CD4-positive, alpha-beta T cell treated with Interleukin-17A for 4 hours (primary cell): ENCODE measurements around the gene SAFB2.
A peak's percentile ranks its signal among the peaks of the same experiment; 100 is the strongest.
"Not testable (repeated sequence)": the region's sequence is repeated elsewhere in the genome, so short reads cannot be mapped to it uniquely, and the experiment has no call there.

Experiments
- DNase-seq: peaks from one replicate; pipeline ENCODE4 v3.0.0-alpha.2; 2020; ENCODE audit warnings: mixed read lengths

SAFB2 gene

DNA sequence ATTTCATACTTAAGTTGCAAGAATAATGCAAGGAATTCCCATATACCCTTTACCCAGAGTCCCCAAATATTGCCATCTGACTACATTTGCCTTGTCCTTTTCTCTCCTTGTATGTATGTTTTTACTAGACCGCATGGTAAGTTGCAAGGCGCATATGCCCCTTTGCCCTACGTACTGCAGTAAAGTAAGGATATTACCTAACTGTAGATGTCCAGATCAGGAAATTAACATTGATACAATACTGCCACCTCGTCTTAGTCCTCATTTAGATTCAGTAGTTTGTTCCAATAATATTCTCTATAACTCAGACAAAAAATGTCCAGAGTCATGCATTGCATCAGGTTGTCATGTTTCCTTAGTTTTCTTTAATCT lies 9.7 kb upstream of the SAFB2 start:
- no peak for DNase-seq

DNA sequence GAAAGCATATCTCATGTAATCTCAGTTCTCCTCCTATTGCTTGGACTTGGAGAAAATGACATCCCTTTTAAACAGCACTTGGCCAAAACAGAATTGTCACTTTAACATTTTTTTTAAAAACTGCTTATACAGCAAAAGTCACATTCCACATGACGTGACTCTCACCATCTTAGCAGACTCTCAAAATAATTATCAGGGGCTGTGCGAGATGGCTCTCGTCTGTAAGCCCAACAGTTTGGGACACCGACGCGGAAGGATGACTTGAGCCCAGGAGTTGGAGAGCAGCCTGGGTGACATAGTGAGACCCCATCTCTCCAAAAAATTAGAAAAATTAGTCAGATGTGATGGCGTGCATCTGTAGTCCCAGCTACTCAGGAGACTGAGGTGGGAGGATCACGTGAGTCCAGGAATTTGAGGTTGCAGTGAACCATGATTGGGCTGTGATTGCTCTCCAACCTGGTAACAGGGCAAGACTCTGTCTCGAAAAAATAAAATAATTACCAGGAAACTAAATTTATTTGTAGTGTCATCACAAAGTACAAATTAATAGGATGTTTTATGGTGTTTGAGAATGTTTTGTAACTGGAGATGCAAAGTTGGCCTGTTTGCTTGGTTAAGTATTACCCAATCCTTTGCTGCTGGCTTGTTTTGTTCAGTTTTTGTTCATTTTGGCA lies 9.1 kb upstream of the SAFB2 start:
- DNase-seq, result no peak

DNA sequence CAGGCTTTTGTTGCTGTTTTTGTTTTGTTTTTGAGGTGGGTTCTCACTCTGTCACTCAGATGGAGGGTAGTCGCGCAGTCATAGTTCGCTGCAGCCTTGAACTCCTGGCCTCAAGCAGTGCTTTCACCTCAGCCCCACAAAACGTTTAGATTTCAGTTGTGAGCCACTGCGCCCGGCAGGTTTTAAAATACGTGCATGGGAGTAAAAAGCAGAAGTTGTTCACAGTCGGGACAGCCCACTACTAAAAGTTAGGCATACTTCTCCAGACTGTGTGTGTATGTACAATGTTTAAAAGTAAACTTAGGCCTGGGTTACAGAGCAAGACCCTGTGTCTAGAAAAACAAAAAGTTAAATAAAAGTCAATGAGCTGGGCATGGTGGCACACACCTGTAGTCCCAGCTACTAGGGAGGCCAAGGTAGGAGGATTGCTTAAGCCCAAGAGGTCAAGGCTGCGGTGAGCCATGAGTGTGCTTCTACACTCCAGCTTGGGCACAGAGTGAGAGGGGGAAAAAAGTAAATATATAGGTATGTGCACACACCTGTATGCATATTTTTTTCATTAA lies 6.4 kb upstream of the SAFB2 start:
- DNase-seq, result no peak

DNA sequence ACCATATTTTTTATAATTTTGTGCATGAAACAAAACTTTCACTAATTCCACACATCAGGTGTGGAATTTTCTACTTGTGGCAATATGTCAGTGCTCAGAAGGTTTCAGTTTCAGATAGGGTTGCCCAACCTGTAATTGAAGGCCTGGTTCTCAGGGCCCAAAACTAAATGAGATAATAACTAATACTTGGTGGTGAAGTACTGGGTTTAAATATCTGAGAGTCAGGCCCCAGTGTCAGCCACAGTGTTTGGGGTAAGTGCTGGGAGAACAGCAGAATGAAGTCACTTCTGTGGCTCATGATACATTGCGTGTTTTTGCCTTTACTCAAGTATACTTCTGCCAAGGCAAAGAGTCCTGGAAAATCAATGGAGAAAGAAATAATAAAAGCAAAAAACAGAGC lies 5.9 kb upstream of the SAFB2 start:
- DNase-seq, result no peak

DNA sequence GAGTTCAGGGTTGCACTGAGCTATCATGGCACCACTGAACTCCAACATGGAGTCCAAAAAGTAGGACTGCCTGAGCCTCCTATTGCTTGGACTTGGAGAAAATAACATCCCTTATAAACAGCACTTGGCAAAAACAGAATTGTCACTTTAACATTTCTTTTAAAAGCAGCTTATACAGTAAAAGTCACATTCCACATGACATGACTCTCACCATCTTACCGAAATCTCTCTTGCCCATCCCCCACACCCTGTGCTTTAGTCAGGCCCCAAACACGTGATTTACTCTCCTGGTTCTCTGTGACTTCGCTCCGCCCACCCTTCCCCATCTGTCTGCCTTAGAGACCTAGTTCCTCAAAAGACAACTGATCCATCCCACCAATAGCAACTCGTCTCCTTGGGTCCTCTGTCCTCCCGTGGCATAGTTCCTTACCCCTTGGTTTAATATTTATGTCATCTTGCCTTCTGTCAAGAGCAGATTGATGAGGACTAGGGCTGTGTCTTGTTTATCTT lies 4.9 kb upstream of the SAFB2 start:
- peak; percentile 48 for DNase-seq

DNA sequence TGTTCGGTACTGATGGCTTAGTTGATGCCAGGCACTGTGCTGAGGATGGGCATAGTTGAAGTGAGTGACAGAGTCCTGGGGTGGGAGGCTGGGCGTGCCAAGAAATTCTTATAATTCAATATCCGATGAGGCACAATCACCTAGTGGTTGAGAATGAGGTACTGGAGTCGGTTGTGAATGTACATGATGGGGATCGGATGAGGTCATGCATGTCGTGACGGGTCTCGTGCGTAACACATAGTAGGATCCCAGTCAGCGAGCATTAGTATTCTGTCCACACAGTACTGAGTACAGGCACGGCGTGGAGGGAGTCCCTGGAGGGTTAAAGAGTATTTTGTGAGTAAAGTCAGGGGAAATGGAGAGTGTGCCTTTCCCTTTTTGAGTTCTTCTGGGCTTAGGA lies 3.1 kb upstream of the SAFB2 start:
- no peak for DNase-seq

DNA sequence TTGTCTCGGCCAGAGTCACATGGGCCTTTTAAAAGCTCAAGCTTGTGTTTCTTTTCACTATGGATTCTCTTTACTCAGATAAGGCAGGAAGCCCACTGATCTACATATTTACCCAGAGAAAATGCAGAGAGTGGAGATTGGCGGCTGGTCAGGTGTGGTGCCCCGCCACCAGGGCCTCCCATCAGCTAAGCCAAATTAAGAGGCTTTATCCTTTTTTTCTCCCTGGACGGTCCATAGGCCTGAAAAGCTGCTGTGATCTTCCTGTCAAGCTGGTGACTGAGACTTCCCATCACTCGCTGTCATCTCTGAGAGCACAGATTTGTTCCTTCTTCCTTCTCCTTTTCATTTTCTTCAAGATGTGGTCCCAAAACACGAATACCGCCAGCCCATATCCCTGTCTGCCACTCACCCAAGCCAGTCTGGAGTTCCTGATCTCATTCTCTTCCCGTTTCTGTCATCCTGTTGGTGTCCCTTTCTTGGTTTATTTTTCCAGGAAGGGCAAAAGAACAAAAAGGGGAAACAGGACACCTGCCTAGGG lies 2.2 kb upstream of the SAFB2 start:
- DNase-seq, result no peak

DNA sequence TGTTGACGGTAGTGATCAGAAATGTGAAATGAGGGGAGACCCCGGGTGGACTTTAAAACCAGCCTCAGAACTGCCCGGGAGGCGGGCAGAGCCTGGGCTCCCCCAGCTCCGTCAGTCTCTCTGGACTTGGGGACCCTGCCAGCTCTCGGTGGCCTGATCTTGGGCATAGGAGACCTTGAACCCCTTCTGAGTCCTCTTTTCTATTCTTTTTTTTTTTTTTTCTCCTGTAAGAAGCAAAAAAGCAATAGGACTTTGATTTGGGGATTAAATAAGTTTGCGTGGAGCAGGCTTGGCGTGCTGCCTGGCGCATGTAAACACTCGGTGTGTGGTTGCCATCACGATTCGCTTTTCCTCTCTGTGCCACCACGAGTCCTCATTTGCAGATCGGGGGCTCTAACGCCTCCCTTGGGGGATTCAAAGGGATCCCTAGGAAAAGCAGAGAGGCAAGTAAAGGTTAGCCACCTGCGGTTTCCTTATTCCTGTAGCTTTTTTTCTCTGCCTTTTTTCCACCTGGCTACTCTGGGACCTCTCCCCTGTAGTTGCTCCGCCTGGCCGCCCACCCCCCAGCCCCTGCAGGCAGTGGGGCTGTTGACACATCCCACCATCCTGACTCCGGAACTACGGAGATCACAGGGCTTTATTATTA lies 1.6 kb upstream of the SAFB2 start:
- peak; percentile 26 for DNase-seq

DNA sequence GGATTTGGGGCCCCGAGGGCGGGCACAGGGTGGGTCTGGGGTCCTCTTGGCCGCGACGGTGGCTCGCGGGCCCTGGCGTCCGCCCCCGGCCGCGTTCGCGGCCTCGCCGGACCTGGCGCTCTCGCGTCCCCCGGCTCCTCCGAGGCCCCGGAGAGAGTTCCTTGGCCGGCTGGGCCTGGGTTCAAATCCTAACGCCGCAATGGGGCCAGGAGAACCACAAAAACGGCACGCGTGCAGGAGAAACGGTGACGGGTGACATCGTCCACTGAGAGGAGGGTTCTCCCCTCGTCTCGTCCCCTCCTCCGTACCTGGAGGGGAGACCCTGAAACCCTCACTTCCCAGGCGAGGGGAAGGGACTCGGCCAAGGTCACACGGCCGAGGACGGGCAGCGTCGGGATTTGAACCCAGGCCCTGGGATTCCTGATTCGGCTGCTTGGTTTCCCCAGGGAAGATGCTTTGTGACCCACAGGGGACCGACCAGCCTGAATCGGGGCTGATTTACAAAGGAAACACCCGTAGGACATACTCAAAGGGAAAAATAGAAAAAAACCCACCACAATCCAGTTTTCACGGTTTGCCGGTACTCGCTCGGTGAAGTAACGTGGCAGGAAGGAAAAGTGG lies 931 bp upstream of the SAFB2 start:
- no peak for DNase-seq

DNA sequence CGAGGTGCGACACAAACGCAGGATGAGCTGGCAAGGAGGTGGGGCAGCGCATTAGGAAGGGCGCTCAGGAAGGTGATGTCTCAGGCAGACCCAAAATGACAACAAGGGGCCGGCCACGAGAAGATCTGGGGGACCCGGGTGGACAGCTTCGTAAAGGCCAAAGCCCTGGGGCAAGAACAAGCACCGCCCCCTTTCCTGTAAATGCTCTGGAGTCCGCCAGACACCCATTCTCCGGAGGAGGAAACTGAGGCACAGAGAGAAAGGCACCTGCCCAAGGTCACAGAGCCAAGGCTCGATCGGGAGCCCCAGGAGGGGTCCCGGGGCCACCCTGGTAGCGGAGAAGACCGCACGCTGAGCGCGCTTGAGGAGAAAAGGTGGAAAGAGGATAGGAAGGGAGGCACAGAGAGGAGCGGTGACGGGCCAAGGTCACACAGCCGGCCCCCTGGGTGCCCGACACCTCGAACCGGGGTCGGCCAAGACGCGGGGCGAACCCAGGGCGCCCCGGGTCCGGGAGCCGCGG lies 571 bp downstream of the SAFB2 start:
- DNase-seq, result peak; percentile 44

DNA sequence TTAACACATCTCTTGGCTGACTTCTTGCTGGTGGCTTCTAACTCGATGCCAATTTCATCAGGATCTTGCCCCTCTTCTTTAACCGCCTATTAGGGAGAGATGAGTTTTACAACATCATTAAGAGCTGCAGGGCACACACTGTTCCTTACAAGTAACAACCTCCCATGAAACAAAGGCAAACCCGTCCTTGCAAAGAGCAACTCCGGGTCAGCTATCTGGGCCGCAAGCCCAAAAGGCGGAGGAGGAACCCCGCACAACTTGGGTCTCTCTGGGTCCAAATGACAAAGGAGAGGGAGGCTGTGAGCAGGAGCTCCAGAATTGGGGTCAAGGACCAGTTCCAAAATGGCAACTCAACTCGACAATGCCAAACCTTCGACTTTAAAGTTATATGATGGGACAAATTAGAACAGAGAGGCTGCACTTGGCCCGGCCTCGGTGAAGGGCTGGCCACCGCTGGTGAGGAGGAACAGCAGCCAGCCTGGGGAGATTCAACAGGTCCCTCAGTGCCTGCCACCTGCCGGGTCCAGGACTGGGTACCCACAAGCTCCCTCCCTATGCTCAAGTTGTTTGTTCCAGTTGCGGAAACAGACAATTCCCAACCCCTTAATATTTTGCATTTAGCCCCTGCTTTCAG lies 1.1 kb downstream of the SAFB2 start:
- DNase-seq, result no peak

DNA sequence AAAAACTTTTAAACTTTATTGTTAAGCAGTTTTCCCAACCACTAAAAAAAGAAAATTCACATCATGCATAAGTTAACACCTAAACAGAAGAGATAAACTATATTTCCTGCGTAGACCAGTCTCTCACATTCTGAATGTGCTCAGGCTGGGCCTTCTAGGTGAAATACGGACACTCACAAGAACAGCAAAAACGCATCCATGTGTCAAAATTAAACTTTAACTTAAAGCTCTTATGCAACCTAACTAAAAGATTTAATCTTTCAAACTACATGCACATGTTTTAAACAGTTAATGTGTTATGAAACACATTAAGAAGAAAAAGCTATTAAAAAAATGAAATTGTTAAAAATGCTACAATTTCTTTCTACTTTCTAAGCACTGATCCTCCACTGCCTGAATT lies 2.6 kb downstream of the SAFB2 start:
- DNase-seq, result no peak

DNA sequence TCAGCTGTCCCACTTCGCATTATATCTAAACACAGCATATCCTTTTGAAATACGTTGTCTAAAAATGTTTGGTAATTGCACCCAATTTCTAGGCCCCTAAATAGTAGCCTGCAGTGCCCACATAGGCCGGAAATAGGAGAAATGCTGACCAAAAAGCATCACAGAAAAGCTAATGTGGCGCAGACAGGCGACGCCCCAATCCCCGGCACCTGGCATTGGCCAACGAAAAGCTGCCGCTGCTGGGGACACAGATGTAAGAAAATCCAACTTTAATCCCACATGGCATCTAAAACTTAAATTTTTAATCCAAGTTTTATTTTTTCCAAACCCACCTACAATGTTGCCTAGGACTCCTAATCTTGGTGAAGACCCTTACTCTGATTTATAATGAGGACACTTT lies 4.0 kb downstream of the SAFB2 start:
- DNase-seq, result no peak

DNA sequence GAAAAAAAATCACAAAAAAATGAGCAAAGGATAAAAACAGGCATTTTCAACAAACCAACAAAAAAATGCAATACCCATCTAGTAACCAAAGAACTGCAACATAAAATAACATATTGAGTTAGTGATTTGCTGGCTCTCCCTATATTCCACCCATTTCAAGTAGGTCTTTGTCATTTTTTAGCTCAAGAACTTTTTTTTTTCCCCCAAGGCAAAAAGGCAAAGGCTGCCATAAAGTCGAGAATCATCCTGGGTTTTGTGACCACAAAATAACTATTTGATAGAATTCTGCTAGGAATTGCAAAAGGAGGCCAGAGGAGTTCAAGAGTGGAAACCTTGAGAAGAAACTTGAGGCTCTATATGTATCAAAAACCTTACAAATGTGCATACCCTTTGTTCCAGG lies 5.5 kb downstream of the SAFB2 start:
- DNase-seq, result no peak

DNA sequence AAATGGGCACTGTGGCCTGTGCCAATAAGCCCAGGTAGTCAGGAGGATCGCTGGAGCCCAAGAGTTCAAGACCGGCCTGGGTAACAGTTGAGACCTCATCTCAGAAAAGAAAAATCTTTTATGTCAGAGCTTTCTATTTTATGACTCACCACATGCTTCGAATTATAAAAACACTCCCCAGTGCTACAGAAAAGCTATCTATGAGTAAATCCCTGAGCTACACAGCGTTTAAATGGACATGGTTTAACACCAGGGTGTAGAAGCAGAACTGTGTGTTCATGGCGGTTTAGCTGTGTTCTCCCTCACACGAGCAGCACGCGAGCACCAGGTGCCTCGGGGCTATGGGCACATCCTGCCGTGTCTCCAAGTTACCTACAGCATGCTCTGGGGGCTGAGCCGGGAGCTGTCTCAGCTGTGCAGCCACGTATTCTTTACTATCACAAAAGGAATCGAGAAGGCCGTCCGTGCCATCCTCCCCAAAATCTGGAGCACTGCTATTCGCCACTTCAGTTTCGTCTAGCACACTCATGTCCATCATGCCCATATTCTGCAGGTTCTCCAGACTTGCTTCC lies 6.7 kb downstream of the SAFB2 start:
- DNase-seq, result no peak

DNA sequence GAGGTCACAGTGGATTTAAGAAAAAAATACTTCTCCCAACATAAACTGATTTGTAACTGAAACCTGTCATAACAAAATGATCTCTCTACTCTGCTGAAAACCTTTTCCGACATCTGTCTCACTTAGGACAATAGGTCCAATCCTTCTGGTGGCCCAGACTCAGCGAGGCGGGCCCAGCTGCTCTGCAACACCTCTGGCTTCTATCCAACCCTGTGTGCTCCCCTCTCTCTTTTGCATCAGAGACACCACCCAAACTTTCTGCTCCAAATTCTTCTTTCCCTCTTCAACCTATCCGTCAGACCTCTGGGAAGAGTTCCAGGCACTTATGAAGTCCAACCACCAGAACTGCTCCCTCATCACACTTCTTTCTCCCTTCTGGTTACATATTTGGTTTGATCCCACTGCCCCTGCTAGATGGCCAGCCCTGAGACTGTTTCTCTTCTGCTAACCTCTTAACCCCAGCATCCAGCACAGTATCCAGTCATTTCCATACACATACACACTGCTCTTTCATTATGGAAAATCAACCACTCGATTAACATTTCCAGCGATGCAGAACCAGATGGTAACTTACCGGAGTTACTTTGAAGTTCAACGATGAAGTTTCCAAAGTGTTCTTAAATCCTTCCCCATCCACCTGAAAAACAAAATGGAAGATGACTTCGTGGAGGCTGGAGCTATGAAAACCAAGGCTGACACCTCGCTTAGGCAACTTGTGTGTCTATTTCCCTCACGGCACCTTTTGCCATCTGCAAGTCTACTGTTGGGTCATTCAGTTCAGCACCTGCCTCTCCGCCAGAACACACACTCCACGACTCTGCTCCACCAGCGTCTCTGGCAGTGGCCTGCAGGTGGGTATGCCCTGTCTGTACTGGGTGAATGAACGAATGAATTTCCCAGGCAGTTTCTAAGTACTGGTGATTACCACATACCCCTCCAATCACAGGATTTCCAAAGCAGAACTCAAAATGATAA lies 9.4 kb downstream of the SAFB2 start:
- DNase-seq, result no peak

DNA sequence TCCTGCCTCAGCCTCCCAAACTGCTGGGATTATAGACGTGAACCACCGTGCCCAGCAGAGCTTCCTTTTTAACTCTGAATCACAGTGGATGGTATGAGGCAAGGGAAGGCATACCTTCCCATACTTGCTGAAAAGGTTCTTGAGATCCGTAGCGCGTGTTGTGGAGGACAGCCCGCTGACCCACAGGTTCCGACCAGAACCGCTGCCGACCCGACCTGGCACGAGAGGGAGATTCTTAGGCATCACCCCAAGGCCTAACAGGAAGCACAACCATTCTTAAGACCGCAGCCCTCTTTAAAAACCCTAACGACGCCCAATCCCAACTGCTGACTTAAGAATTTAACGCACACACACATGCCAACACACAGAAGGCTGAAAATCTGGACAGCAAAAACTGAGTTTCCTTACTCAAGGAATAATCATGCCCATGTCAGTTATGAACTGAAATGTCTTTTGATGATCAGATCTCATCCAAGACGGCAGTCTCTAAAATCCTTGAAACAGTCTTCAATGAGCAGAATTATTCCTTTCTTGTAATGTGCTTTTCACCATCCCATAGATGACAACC lies 12.6 kb downstream of the SAFB2 start:
- no peak for DNase-seq

DNA sequence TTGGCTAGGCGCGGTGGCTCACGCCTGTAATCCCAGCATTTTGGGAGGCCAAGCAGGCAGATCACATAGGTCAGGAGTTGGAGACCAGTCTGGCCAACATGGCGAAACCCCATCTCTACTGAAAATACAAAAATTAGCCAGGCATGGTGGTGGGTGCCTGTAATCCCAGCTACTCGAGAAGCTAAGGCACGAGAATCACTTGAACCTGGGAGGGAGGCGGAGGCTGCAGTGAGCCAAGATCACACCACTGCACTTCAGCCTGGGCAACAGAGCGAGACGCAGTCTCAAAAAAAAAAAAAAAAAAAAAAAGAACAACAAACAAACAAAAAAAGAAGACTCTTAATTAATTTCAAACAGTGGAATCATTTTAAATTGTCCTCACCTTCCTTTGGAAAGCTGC lies 13.8 kb downstream of the SAFB2 start:
- not testable (repeated sequence) for DNase-seq

DNA sequence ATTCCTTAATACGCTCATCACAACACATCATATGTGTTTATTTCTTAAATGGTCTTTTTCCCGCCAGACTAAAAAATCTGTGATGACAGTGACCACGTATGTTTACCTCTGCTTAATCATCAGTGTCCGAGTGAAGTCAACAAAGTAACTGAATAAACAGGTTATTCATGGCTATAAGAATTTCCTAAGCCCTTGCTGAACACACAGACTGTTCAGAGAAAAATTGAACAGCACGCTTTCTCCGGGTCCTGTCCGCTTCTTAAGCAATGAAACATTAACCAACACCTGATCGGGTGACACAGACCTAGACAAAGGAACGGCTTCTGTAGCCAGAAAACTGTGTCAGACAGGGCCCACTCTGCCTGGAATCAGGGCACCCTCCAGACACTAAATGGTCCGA lies 14.3 kb downstream of the SAFB2 start:
- no peak for DNase-seq

DNA sequence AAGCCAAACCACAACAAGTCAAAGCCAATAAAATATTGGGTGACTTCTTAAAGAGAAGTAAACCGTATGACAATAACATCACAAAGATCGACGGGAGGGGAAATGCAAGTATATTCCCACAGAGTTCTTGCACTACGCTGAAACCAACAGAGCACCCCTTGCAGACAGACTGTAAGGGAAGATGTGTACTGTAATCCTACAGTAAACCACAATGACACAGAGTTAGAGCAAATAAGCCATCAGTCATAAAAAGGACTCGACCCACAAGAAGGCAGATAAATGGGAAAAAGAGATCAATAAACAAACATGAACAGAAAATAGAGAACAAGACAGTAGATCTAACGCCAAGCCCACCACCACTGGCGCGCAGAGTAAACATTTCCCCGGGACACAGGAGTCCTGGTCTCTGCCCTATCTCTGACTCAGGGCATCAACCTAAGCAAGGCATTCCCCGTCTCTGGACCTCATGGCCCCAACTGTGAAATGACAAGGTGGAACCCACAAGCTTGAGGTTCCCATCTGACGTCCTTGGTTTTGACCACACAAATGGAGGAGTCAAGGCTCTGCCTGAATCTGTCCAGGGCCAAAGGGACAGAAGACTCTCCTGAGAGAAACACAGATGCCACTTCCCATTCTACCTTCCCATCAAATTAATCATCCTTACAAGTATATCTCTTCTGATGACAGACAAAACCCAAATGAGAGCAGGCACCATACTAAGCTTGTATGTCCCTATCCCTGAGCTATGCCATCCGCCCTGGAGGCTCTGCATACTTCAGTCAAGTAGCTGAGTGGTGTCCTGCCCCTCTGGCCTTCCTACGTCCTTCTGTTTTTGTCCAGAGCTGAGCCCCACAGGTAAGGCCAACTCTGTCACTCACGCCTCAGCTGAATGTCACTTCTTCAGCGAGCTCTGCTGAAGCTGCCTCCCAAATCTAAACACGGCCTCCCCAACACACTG lies 15.0 kb downstream of the SAFB2 start:
- no peak for DNase-seq
